Measurements from ENCODE around the gene LIMS2.

Gene LIMS2

GRCh38 chr2:127657232-127657595, 18.1 kb downstream of the LIMS2 start:
- no peak for TF ChIP-seq CTCF (IDR thresholded peaks at IDR 0.05)

- TF ChIP-seq CTCF (IDR thresholded peaks at IDR 0.05), result no peak
Measured at GRCh38 chr2:127656569-127657231, 18.6 kb downstream of the LIMS2 start.

- TF ChIP-seq CTCF (IDR thresholded peaks at IDR 0.05), result no peak
Measured at GRCh38 chr2:127655209-127656073, 19.9 kb downstream of the LIMS2 start.

GRCh38 chr2:127654838-127655175, 20.5 kb downstream of the LIMS2 start:
- no peak for TF ChIP-seq CTCF (IDR thresholded peaks at IDR 0.05)

- TF ChIP-seq CTCF (IDR thresholded peaks at IDR 0.05), result no peak
Measured at GRCh38 chr2:127654084-127654837, 21.1 kb downstream of the LIMS2 start.

- TF ChIP-seq CTCF (IDR thresholded peaks at IDR 0.05), result no peak
Measured at GRCh38 chr2:127653421-127654083, 21.8 kb downstream of the LIMS2 start.

GRCh38 chr2:127652786-127653357, 22.5 kb downstream of the LIMS2 start:
- no peak for TF ChIP-seq CTCF (IDR thresholded peaks at IDR 0.05)
